ENCODE measurements around the gene ITK.

ITK gene

DNA sequence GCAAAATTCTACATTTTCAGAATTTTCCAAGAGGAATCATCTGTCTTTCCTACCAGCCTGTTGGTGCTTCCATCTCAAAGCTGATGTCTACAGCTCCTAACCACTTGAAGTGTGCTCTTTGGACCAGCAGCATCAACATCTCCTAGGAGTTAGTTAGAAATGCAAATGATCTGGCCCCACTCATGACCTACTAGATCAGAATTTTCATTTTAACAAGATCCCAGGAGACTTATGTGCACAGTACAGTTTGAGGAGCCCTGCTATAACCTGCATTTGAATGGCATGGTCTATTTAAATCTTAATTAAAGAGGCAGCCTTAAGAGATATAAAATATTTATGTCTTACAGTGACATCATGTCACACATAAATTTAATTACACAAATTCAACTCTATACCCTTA lies 33.8 kb downstream of the ITK start:
- Histone ChIP-seq H3K4me2 (peak overlapping the region; percentile 56 to 89 (median 80); a peak in 21 of 22 replicates), H3K27me3 (no peaks in the 10 kb centered on the region), H3K9me3 (replicated peaks in 1 of 11) (peaks cover 0 to 17% (median 12%) of the 10 kb centered on the region in 11 experiments; a peak in 11 of 22 replicates), H3K4me3 (no peak overlapping the region), H3K9ac (peak overlapping the region in 2 of 11 experiments; percentile 34 to 48; a peak in 2 of 22 replicates), H3K27ac (peak overlapping the region in 6 of 11 experiments; percentile 48 to 71 (median 61); a peak in 10 of 22 replicates), H3K36me3 (no peaks in the 10 kb centered on the region), H4K20me1 (no peaks in the 10 kb centered on the region), H3K4me1 (peaks cover 35 to 74% (median 64%) of the 10 kb centered on the region in 10 experiments)
- TF ChIP-seq Cebpa-rat (IDR thresholded peaks at IDR 0.05) = no peak

DNA sequence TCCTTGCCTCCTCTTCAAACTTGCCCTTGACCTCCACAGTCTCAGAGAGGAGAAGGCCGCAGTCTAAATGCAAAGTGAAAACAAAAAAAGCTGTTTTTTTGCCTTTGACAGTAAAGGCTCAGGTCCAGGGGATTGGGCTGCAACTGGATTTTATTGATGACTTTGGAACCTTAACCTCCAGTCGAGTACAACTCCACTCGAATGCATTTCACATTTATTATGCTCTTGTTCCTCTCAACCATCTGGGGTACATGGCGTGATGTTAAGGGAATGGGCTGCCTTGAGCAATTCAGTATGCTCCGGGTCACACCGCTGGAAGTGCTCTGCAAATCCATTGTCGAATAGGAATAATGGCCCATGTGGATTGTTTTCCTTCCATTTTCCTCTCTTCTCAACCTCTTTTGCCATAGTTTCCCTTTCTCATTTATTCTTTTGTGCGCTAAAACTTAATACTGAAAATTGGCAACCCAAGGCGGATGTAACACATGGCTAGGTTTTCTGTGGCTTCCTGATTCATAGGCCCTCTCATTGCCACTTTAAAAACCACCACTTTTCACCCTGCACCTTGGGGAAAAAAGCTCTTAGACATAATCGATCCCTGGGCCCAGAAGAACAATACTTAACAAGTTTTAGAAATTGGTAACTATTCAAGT lies 34.3 kb downstream of the ITK start:
- Histone ChIP-seq H3K27ac (peak overlapping the region in 8 of 11 experiments; percentile 48 to 71 (median 60); a peak in 16 of 22 replicates), H3K4me1 (peaks cover 35 to 70% (median 61%) of the 10 kb centered on the region in 10 experiments), H4K20me1 (no peaks in the 10 kb centered on the region), H3K27me3 (no peaks in the 10 kb centered on the region), H3K4me2 (peak overlapping the region; percentile 56 to 89 (median 80)), H3K36me3 (no peaks in the 10 kb centered on the region), H3K9me3 (replicated peaks in 1 of 11) (peaks cover 0 to 17% (median 12%) of the 10 kb centered on the region in 11 experiments; a peak in 11 of 22 replicates), H3K4me3 (peak overlapping the region in 3 of 10 experiments; percentile 3 to 16 (median 6); a peak in 5 of 20 replicates), H3K9ac (peak overlapping the region in 6 of 11 experiments; percentile 3 to 48 (median 35); a peak in 7 of 22 replicates)
- no peak for TF ChIP-seq Cebpa-rat (IDR thresholded peaks at IDR 0.05)

DNA sequence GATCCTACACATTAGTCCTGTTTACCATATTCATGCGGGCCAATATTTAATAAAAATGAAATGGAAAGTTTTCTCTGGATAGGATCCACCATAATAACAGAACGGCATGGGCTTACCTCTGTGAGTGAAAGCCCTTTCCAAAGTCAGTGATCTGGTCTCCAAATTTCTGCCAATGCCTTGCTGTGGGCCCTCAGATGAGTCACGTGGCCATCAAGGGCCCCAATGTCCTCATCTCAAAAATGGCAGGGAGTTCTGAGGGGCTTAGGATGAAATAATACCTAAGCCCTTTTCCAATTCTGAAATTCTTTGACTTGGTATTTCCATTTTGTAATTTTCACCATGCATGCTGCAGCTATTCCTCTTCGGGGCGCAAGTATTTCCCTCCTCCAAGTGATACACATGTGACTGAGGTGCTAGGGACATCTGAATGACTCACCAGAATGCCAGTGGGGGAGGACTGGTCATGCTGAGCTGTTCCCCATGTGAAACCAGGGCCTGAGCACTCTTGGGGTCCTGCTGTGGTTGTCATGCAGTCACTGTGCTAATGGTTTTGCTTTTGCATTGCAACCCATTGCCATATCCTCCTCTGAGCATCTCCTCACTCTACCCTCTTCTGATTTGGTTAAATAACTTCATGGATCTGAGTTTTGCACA lies 35.0 kb downstream of the ITK start:
- peaks cover 35 to 66% (median 57%) of the 10 kb centered on the region in 10 experiments for H3K4me1 ChIP-seq
- no peak for TF ChIP-seq Cebpa-rat (IDR thresholded peaks at IDR 0.05)
- H3K27ac ChIP-seq = peak overlapping the region in 3 of 11 experiments; percentile 27 to 71 (median 48); a peak in 4 of 22 replicates
- no peaks in the 10 kb centered on the region for H4K20me1 ChIP-seq
- no peaks in the 10 kb centered on the region for H3K27me3 ChIP-seq
- peak overlapping the region; percentile 56 to 89 (median 80) for H3K4me2 ChIP-seq
- H3K4me3 ChIP-seq = peak overlapping the region in 2 of 10 experiments; percentile 3 to 16; a peak in 2 of 20 replicates
- H3K9me3 ChIP-seq (replicated peaks in 1 of 11) = peaks cover 0 to 17% (median 12%) of the 10 kb centered on the region in 11 experiments; a peak in 11 of 22 replicates
- no peaks in the 10 kb centered on the region for H3K36me3 ChIP-seq
- no peak overlapping the region for H3K9ac ChIP-seq

DNA sequence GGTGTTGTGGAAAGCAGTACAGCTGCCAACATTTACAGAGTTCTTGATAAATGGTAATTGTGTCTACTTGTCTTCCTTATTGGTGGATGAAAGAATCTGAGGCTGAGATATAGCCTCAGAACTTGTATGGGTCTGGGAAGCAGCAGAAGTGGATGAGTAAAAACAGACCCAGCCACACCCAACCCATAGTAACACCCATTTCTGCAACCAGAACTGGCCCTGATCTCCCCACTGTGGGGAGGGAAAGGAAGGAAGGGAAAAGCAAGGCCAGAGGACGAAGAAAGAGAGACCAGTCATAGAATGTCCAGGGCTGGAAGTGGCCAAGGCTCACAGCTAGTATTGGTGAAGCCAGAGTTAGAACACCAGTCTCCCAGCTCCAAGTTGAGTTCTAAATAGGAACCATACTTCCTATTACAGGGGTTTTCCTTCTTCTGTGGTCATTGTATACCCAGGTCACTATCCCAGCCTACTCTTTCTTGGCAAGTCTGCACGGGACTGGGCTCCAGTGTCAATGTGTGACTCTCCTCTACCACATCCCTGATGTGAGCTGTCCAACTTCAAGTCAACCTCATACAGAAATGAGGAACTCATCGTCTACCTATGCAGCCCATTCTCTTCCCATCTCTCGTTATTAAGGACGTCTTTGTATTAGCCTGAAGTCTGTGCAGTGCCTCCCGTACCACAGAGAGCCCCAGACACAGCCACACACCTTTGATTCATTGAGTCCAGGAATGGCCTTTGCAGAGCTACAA lies 35.9 kb downstream of the ITK start:
- Histone ChIP-seq H4K20me1 (no peaks in the 10 kb centered on the region), H3K36me3 (no peaks in the 10 kb centered on the region), H3K9ac (no peak overlapping the region), H3K4me1 (peaks cover 38 to 57% (median 49%) of the 10 kb centered on the region in 10 experiments), H3K4me3 (no peak overlapping the region), H3K4me2 (peak overlapping the region; percentile 56 to 89 (median 80)), H3K27ac (no peak overlapping the region; a peak in 1 of 22 replicates), H3K27me3 (no peaks in the 10 kb centered on the region), H3K9me3 (replicated peaks in 1 of 11) (peaks cover 0 to 17% (median 12%) of the 10 kb centered on the region in 11 experiments; a peak in 11 of 22 replicates)
- TF ChIP-seq Cebpa-rat (IDR thresholded peaks at IDR 0.05) = no peak

DNA sequence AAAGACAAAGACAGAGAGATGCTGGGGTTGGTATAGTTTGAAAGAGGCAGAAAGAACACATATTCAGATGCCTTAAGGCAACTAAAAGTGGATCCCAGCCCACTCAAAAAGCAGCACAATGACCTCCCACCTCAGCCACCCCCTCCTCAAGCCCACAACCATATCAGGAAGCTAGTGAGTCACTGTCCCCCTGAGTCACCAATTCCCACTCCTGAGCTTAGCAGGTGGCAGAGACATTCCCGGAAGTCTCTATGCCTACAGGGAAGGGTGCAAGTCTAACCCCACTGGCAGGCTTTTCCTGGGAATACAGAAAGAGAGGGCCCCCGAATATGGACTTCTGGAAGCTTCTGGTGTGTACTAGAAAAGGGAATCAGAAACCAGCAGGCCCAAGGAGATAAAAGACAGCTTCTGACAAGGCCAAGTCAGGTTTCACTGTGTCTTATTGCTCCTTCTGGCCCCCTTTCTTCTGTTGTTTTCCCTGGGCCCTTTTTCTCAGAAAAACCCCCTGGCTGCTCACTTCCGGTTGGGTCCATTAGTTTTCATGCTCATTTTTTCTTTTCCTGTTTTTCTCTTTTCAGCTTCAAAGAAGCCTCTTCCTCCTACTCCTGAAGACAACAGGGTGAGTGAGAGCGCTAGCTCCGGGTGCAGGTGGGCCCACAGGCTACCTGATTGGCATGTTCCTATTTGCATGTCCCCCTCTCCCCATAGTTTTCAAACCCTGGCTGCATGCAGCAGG lies 36.8 kb downstream of the ITK start:
- Histone ChIP-seq H3K36me3 (no peaks in the 10 kb centered on the region), H3K27ac (peak overlapping the region in 7 of 11 experiments; percentile 3 to 45 (median 19); a peak in 7 of 22 replicates), H4K20me1 (no peaks in the 10 kb centered on the region), H3K4me2 (peak overlapping the region; percentile 56 to 89 (median 80)), H3K4me1 (peaks cover 47 to 64% (median 50%) of the 10 kb centered on the region in 10 experiments), H3K4me3 (0 out of 20 replicates have a peak overlapping the region, but pooled peaks of 1 of the 10 experiments have one; percentile 1), H3K27me3 (no peaks in the 10 kb centered on the region), H3K9ac (no peak overlapping the region; a peak in 1 of 22 replicates), H3K9me3 (replicated peaks in 1 of 11) (peaks cover 0 to 14% (median 9%) of the 10 kb centered on the region in 11 experiments; a peak in 11 of 22 replicates)
- TF ChIP-seq Cebpa-rat (IDR thresholded peaks at IDR 0.05) = no peak

DNA sequence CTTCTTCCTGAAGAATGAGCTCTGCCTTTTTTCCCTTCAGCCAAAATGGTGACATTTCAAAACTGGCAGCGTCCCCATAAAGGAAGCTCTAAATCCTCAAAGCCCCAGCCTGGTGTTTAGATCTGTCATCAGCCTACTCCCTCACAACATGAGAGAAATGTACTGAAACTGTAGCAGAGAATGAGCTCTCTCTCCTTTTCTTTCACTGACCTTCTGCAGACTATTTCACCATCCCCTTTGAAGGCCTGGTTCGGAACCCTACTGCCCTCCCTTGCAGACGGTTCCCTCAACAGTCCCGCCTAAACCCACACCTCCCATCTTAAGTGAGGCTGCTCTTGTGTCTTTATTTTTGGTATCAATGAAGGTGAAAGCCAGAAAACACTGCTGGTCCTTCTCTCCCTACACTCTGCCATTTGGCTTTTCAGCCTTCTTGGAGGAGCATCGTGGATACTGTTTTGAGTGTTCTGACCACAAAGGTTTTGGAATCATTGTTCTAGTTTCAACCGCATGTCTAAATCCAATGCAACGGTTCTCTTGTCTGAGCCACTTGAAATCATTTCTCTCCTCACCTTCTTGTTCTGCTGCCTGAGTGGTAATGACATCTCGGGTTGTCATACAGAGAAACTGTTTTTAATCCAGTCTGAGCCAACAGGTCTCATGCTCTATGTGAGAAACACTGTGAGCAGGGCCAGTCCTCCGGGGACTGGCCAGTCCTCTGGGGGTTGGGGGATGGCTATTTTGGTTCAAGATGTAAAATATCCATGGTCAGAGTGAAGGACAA lies 39.0 kb downstream of the ITK start:
- no peak for TF ChIP-seq Cebpa-rat (IDR thresholded peaks at IDR 0.05)
- Histone ChIP-seq H3K9ac (no peak overlapping the region), H3K36me3 (no peaks in the 10 kb centered on the region), H3K4me1 (peaks cover 38 to 56% (median 53%) of the 10 kb centered on the region in 10 experiments), H3K27me3 (no peaks in the 10 kb centered on the region), H3K4me3 (no peak overlapping the region), H3K4me2 (no peak overlapping the region), H3K27ac (no peak overlapping the region), H3K9me3 (replicated peaks in 1 of 11) (no peaks in the 10 kb centered on the region), H4K20me1 (no peaks in the 10 kb centered on the region)

DNA sequence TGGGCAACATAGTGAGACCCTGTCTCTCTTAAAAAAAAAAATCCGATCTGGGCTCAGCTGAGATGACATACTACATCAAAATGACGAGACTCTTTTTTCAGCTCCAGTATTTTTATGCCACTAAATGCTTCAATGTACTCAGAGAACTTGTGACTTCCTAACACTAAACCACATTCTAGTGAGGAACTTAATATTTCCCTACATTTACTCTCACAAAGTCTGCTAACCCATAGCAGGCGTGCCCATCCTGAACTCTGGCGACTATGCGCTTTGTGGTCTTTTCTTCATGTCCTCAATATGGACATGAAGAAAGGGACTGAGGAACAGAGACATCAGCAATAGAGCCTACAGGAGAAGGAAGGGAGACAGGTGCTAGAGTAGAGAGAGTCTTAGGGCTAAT lies 41.3 kb downstream of the ITK start:
- Histone ChIP-seq H3K9me3 (replicated peaks in 1 of 11) (no peaks in the 10 kb centered on the region), H3K27me3 (no peaks in the 10 kb centered on the region), H3K36me3 (no peaks in the 10 kb centered on the region), H3K9ac (no peak overlapping the region), H3K4me2 (peak overlapping the region in 3 of 11 experiments; percentile 13 to 35 (median 23); a peak in 5 of 22 replicates), H4K20me1 (no peaks in the 10 kb centered on the region), H3K4me1 (peaks cover 15 to 33% (median 30%) of the 10 kb centered on the region in 10 experiments), H3K27ac (no peak overlapping the region), H3K4me3 (no peak overlapping the region)
- no peak for TF ChIP-seq Cebpa-rat (IDR thresholded peaks at IDR 0.05)
